HG02981 (cell line): ENCODE data around the gene LYPD6.
A peak's percentile ranks its signal among the peaks of the same experiment; 100 is the strongest.

ENCODE experiments used
- ATAC-seq: cut with Tn5 transposase; IDR thresholded peaks from one replicate; pipeline ENCODE4 v1.9.1; 2021; ENCODE audit warnings: mild to moderate bottlenecking, moderate library complexity; ENCODE audit not compliant: unreplicated experiment

The LYPD6 gene

GRCh38 chr2:149446748-149447147 lies 116.4 kb downstream of the LYPD6 start:
- ATAC-seq, result no peak

GRCh38 chr2:149448315-149448714 lies 117.9 kb downstream of the LYPD6 start:
- ATAC-seq, result no peak

- ATAC-seq, result no peak
Measured at GRCh38 chr2:149449017-149449416, 118.6 kb downstream of the LYPD6 start.

- no peak for ATAC-seq
Measured at GRCh38 chr2:149451417-149452165, 121.2 kb downstream of the LYPD6 start.

GRCh38 chr2:149456285-149456684 lies 125.9 kb downstream of the LYPD6 start:
- no peak for ATAC-seq

- ATAC-seq, result no peak
Measured at GRCh38 chr2:149458502-149458901, 128.1 kb downstream of the LYPD6 start.

GRCh38 chr2:149463328-149464002 lies 133.1 kb downstream of the LYPD6 start:
- ATAC-seq, result peak; percentile 89

- ATAC-seq, result no peak
Measured at GRCh38 chr2:149464396-149464795, 134.0 kb downstream of the LYPD6 start.

- ATAC-seq, result no peak
Measured at GRCh38 chr2:149465873-149466272, 135.5 kb downstream of the LYPD6 start.

GRCh38 chr2:149466635-149467034 lies 136.2 kb downstream of the LYPD6 start:
- ATAC-seq, result no peak

GRCh38 chr2:149467436-149467835 lies 137.0 kb downstream of the LYPD6 start:
- ATAC-seq, result no peak

- ATAC-seq, result no peak
Measured at GRCh38 chr2:149468636-149469035, 138.2 kb downstream of the LYPD6 start.

GRCh38 chr2:149470046-149470445 lies 139.7 kb downstream of the LYPD6 start:
- ATAC-seq, result no peak

- ATAC-seq, result no peak
Measured at GRCh38 chr2:149472413-149472812, 142.0 kb downstream of the LYPD6 start.

- no peak for ATAC-seq
Measured at GRCh38 chr2:149473068-149473467, 142.7 kb downstream of the LYPD6 start.

- ATAC-seq, result no peak
Measured at GRCh38 chr2:149473521-149473920, 143.1 kb downstream of the LYPD6 start.

GRCh38 chr2:149483004-149483605 lies 152.7 kb downstream of the LYPD6 start:
- no peak for ATAC-seq

- no peak for ATAC-seq
Measured at GRCh38 chr2:149486664-149487063, 156.3 kb downstream of the LYPD6 start.

GRCh38 chr2:149487189-149487588 lies 156.8 kb downstream of the LYPD6 start:
- ATAC-seq, result no peak

- ATAC-seq, result no peak
Measured at GRCh38 chr2:149488706-149489440, 158.5 kb downstream of the LYPD6 start.

- ATAC-seq, result no peak
Measured at GRCh38 chr2:149489452-149489851, 159.1 kb downstream of the LYPD6 start.
